ENCODE data around the gene CAMSAP3.

- TF ChIP-seq, protein P1, sequence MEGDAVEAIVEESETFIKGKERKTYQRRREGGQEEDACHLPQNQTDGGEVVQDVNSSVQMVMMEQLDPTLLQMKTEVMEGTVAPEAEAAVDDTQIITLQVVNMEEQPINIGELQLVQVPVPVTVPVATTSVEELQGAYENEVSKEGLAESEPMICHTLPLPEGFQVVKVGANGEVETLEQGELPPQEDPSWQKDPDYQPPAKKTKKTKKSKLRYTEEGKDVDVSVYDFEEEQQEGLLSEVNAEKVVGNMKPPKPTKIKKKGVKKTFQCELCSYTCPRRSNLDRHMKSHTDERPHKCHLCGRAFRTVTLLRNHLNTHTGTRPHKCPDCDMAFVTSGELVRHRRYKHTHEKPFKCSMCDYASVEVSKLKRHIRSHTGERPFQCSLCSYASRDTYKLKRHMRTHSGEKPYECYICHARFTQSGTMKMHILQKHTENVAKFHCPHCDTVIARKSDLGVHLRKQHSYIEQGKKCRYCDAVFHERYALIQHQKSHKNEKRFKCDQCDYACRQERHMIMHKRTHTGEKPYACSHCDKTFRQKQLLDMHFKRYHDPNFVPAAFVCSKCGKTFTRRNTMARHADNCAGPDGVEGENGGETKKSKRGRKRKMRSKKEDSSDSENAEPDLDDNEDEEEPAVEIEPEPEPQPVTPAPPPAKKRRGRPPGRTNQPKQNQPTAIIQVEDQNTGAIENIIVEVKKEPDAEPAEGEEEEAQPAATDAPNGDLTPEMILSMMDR (IDR thresholded peaks at IDR 0.05; ENCODE audit: low read length), result no peak
- TF ChIP-seq EZH2phosphoT487 (IDR thresholded peaks at IDR 0.05; ENCODE audit: low read length) (no peak), EZH2 (optimal IDR thresholded peaks at IDR 0.05; ENCODE audit: low read depth, low read length) (no peak)
Measured at GRCh38 chr19:7598180-7598579, 2.5 kb downstream of the CAMSAP3 start.

Measured in MM.1S (cell line).